ENCODE data around the gene PRKG1.

GRCh38 chr10:51934373-51934772, 860.1 kb downstream of the PRKG1 start:
- TF ChIP-seq, protein P1, sequence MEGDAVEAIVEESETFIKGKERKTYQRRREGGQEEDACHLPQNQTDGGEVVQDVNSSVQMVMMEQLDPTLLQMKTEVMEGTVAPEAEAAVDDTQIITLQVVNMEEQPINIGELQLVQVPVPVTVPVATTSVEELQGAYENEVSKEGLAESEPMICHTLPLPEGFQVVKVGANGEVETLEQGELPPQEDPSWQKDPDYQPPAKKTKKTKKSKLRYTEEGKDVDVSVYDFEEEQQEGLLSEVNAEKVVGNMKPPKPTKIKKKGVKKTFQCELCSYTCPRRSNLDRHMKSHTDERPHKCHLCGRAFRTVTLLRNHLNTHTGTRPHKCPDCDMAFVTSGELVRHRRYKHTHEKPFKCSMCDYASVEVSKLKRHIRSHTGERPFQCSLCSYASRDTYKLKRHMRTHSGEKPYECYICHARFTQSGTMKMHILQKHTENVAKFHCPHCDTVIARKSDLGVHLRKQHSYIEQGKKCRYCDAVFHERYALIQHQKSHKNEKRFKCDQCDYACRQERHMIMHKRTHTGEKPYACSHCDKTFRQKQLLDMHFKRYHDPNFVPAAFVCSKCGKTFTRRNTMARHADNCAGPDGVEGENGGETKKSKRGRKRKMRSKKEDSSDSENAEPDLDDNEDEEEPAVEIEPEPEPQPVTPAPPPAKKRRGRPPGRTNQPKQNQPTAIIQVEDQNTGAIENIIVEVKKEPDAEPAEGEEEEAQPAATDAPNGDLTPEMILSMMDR (IDR thresholded peaks at IDR 0.05): no peak
- no peak for TF ChIP-seq POLR2A (IDR thresholded peaks at IDR 0.05)
